ENCODE measurements around the gene TNFSF12. TPM values are rescaled to one million over a fixed set of nuclear protein-coding genes. Genes with fewer than 3 reads are reported as not detected.

Gene TNFSF12
- total RNA-seq, 1 donor from 2014 or later = 0.53 TPM

DNA sequence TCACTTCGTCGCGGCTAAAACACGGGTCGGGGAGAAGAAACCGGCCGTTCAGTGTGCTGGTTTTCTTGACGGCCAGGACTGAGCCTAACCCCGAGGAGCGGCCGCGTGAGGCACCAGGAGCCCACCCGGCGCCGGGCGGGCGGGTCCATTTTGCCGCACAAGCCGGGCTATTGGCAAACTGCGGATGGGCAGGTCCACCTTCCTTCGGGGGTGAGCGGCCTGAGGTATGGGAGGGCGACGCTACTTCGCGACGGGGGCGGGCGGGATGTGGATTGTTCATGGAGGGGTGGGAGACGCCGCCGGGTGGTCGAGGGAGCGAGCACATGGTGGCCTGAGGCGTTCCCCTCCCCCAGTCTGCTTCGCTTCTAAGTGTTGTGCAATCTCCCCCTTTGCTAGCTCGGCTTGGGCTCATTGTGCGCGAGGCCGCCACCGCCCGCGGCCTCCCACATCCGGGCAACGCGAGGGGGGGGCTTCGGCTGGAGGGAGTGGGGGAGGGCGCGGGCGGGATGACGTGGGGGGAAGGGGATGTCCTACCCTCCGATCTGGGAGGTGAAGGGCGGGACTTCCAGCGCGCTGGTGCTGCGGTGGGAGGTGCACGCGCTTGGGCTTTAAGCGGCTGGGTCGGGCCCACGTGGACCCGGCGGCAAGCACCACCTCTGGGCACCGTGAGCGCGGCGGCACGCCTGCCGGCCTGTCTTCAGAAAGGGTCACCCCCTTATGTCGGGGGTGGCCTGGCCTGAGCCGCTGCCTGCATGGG, 24.6 kb downstream of the TNFSF12 start:
- FAIRE-seq (no peak), DNase-seq (ENCODE audit: low read depth) (peak; percentile 54)
- peaks cover 47% of the 10 kb centered on the region for H3K36me3 ChIP-seq (ENCODE audit: control insufficient read depth, insufficient read depth, low read length)
- H3K4me3 ChIP-seq (ENCODE audit: low read depth, low read length) = peak overlapping the region; percentile 100
- no peaks in the 10 kb centered on the region for H3K27me3 ChIP-seq (ENCODE audit: control insufficient read depth, insufficient read depth, low read length)
- no peak for TF ChIP-seq CTCF (IDR thresholded peaks at IDR 0.05; ENCODE audit: insufficient read depth, low read length, severe bottlenecking)

DNA sequence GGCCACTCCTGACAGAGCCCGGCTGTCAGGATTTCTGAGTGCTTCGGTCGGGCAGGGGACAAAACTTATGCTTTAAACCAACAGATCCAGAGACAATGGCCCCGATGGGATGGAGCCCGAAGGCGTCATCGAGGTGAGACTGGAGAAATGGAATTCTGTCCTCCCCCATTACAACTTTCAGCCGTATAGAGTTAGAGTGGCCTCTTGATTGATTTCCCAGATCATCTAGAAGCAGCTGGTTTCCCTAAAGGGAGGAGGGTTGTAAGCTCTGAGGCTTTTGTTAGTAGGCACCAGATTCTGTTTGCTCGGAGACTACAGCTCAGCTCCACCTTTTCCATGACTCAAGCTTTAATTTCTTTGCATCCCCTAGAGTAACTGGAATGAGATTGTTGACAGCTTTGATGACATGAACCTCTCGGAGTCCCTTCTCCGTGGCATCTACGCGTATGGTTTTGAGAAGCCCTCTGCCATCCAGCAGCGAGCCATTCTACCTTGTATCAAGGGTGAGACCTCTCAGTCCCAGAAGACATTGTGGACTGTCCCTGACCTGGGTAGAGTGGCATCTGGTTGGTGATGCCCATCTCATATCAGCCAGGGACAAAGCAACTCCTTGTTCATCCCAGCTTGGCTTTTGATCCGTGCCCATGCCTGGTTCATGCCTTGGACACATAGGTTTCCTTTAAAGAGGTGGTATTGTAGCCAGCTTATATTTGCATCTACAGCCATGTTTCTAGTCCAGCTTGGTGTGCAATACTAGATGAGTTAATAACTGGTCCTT, 25.5 kb downstream of the TNFSF12 start:
- Histone ChIP-seq H3K27me3 (ENCODE audit: control insufficient read depth, insufficient read depth, low read length) (no peaks in the 10 kb centered on the region), H3K4me3 (ENCODE audit: low read depth, low read length) (peak overlapping the region; percentile 100), H3K36me3 (ENCODE audit: control insufficient read depth, insufficient read depth, low read length) (peaks cover 45% of the 10 kb centered on the region)
- DNase-seq (ENCODE audit: low read depth) (no peak), FAIRE-seq (peak; percentile 40)
- TF ChIP-seq CTCF (IDR thresholded peaks at IDR 0.05; ENCODE audit: insufficient read depth, low read length, severe bottlenecking) = no peak

- Histone ChIP-seq H3K4me3 (ENCODE audit: low read depth, low read length) (no peak overlapping the region), H3K27me3 (ENCODE audit: control insufficient read depth, insufficient read depth, low read length) (no peaks in the 10 kb centered on the region), H3K36me3 (ENCODE audit: control insufficient read depth, insufficient read depth, low read length) (peaks cover 39% of the 10 kb centered on the region)
- FAIRE-seq (no peak), DNase-seq (ENCODE audit: low read depth) (no peak)
- no peak for TF ChIP-seq CTCF (IDR thresholded peaks at IDR 0.05; ENCODE audit: insufficient read depth, low read length, severe bottlenecking)
These were observed 26.6 kb downstream of the TNFSF12 start for GRCh38 chr17:7575481-7575883.

DNA sequence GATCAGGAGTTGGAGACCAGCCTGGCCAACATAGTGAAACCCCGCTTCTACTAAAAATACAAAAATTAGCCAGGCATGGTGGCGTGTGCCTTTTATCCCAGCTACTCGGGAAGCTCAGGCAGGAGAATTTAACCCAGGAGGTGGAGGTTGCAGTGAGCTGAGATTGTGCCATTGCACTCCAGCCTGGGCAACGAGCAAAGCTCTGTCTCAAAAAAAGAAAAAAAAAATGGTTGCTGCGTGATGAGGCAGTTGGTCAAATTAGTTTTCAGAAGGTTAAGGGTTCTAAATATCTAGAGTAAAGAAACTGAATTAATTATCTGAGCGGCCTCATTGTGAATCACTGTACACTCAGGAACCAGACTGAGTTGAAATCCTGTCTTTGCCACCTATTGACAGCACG, 27.1 kb downstream of the TNFSF12 start:
- TF ChIP-seq CTCF (IDR thresholded peaks at IDR 0.05; ENCODE audit: insufficient read depth, low read length, severe bottlenecking) = no peak
- Histone ChIP-seq H3K27me3 (ENCODE audit: control insufficient read depth, insufficient read depth, low read length) (no peaks in the 10 kb centered on the region), H3K4me3 (ENCODE audit: low read depth, low read length) (no peak overlapping the region), H3K36me3 (ENCODE audit: control insufficient read depth, insufficient read depth, low read length) (peaks cover 40% of the 10 kb centered on the region)
- DNase-seq (ENCODE audit: low read depth) = no peak
- FAIRE-seq = no peak

DNA sequence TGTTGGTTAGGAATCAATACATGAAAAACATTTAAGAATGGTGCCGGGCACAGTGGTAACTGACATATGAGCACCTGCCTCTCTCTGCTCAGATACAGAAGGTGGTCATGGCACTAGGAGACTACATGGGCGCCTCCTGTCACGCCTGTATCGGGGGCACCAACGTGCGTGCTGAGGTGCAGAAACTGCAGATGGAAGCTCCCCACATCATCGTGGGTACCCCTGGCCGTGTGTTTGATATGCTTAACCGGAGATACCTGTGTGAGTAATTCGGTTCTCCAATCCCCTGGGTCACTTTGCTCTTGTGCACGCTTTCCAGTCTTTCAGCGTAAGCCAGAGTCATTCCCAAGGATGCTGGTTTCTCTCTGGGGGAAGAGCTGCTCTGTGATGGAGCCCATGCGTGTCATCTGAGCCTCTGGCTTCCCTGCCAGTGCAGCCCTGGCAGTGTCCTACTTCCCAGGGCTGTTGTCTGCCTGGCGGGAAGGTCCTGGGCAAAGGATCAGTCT, 27.6 kb downstream of the TNFSF12 start:
- H3K4me3 ChIP-seq (ENCODE audit: low read depth, low read length) = no peak overlapping the region
- no peak for TF ChIP-seq CTCF (IDR thresholded peaks at IDR 0.05; ENCODE audit: insufficient read depth, low read length, severe bottlenecking)
- H3K27me3 ChIP-seq (ENCODE audit: control insufficient read depth, insufficient read depth, low read length) = no peaks in the 10 kb centered on the region
- FAIRE-seq (no peak), DNase-seq (ENCODE audit: low read depth) (no peak)
- peaks cover 38% of the 10 kb centered on the region for H3K36me3 ChIP-seq (ENCODE audit: control insufficient read depth, insufficient read depth, low read length)
